SK-N-MC (cell line): ENCODE data around the gene KLRK1.
"Not testable (repeated sequence)": the region's sequence is repeated elsewhere in the genome, so short reads cannot be mapped to it uniquely, and the experiment has no call there.

Experiments used
- DNase-seq: peaks from one replicate; pipeline ENCODE4 v3.0.0-alpha.2; 2011; ENCODE audit warnings: low read depth, low spot score
- H3K27ac ChIP-seq: fragments of 200-600 bp; sonication (generic); 2 replicates; pipeline ENCODE4 v1.5.1; 2016; ENCODE audit warnings: mixed run types
- H3K36me3 ChIP-seq: fragments of 200-600 bp; sonication (generic); 2 replicates; pipeline ENCODE4 v1.6.1; 2017; ENCODE audit warnings: antibody characterized with exemption, low read length, mixed read lengths; ENCODE audit not compliant: insufficient read depth
- H3K4me3 ChIP-seq: fragments of 200-600 bp; sonication (generic); 2 replicates; pipeline ENCODE4 v1.5.1; 2016
- H3K9ac ChIP-seq: fragments of 200-600 bp; sonication (generic); 2 replicates; pipeline ENCODE4 v1.8.0; 2017; ENCODE audit warnings: mixed run types, mixed read lengths; ENCODE audit not compliant: insufficient read length
- H3K9me3 ChIP-seq: fragments of 200-600 bp; sonication (generic); 2 replicates; pipeline ENCODE4 v1.6.1; 2017; ENCODE audit warnings: low read depth, mild to moderate bottlenecking, antibody characterized with exemption, low read length, moderate library complexity, mixed read lengths
- EZH2 ChIP-seq: fragments of 200-600 bp; sonication (generic); IDR thresholded peaks from one replicate; pipeline ENCODE4 v1.6.1; 2017; ENCODE audit warnings: antibody characterized with exemption
- FOXP2 ChIP-seq: optimal IDR thresholded peaks from 2 replicates; pipeline ENCODE3; 2011; ENCODE audit warnings: mild to moderate bottlenecking, moderate library complexity; ENCODE audit not compliant: insufficient read depth; ENCODE audit errors: extremely low read length, control extremely low read depth
- POLR2AphosphoS5 ChIP-seq: IDR thresholded peaks from 2 replicates; pipeline ENCODE4 v1.6.1; 2012; ENCODE audit warnings: mild to moderate bottlenecking, low read depth, low read length, borderline replicate concordance

The KLRK1 gene

DNA sequence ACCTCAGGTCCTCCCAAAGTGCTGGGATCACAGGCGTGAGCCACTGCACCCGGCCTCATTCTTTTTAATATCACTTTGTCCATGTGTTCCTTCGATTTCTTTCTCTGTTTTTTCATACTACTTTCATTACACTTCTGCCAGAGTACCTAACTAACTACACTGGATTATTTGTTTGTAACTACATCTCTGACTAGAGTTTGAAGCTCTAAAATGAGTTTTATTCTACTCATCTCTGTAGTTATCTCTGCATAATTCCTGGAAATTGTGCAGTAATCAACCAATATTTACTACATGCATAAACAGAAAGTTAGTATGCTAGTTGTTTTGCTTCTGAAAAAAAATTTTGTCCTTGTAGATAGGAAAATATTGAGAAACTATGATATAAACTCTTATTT is 15.2 kb downstream of the KLRK1 start:
- H3K36me3 ChIP-seq, result no peaks in the 10 kb centered on the region
- no peak for DNase-seq
- H3K9me3 ChIP-seq, result no peaks in the 10 kb centered on the region
- H3K27ac ChIP-seq, result no peak overlapping the region
- no peak for TF ChIP-seq POLR2AphosphoS5
- no peak overlapping the region for H3K9ac ChIP-seq
- no peak overlapping the region for H3K4me3 ChIP-seq

DNA sequence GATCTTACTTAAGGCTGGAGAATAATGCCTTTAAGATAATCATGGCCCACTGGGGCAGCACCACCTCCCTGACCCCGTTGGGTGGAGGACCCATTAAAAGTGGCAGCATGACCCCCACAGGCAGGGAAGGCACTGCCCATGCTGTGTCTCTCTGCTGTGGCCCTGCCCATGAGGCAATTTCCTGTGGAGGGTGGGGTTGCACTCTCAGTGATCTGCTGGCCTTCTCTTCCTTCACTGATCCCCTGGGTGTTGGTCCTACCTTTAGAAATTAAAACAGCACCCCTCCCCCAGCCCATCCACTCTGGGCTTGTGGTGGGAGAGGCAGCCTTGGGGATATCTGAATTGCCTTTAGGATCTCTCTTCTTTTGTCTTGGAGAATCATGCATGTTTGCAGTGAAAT is 17.3 kb downstream of the KLRK1 start:
- no peaks in the 10 kb centered on the region for H3K9me3 ChIP-seq
- H3K27ac ChIP-seq, result no peak overlapping the region
- no peak for DNase-seq
- no peak overlapping the region for H3K4me3 ChIP-seq
- H3K9ac ChIP-seq, result no peak overlapping the region
- no peaks in the 10 kb centered on the region for H3K36me3 ChIP-seq
- TF ChIP-seq EZH2 (no peak), POLR2AphosphoS5 (no peak), FOXP2 (no peak)

DNA sequence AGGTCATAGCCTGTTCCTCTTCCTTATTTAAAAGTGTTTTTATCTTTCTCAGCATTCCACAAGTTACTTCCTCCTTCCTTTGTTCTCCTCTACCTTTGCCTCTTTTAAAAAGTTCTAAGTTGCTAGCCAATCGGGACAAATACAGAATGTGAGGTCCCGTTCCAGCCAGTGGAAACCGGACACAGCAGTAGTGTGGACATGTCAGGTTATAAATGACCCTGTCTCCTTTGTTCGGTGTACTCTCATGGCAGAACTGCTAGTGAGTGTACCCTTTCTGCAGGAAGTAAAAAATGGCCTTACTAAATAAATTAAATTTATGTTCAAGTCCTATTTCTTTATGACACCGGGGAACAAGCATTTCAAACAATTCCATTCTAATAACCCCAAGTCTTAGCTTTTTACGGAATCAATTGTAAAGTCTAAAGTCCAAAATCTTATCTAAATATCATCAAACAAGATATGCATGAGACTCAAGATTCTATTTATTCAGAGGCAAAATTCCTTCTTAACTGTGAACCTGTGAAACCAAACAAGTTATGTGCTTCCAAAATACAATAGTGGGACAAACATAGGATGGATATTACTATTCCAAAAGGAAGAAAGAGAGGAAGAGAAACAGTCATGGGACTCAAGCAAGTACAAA is 17.8 kb downstream of the KLRK1 start:
- H3K9ac ChIP-seq, H3K9me3 ChIP-seq, H3K27ac ChIP-seq, H3K4me3 ChIP-seq, H3K36me3 ChIP-seq, DNase-seq: not testable (repeated sequence)

DNA sequence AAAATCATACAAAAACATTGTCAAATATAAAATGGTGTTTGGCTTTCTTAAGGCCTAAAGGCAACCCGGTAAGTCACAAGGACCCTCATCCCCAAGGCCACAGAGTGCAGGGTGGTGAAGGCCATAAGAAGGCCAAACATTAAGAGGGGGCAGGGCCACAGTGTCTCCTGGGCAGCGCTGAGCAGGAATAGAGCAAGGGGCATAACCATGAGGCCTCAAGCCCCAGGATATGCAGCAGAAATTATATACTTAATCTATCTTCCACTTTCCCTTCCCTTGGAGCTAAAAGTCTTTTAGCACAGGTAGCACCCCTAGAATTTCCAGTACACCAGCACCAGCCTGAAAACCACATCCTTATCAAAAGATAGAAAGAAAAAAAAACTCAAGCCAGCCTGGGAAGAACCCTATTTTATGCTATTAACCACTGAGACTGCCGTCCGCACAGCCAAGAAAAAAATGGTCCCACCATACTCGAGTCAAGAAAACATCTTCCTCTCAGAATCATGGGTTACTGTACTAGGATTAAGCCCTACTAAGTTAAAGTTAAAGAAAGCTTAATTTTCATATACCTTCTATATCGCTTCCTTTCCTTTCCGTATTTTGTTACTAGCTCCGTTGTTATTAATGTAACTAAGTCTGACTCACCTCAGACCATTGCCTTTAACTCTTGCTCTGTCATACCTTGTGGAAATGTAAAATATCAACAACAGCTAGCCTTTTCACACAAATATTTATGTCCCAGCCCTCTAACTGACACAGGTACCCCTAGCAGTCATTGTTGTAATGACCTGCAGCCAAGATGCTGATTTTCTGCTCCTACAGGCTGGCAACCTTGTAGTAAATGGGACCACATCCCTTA is 20.1 kb downstream of the KLRK1 start:
- Histone ChIP-seq H3K36me3 (no peaks in the 10 kb centered on the region), H3K9me3 (no peaks in the 10 kb centered on the region), H3K27ac (no peak overlapping the region), H3K9ac (no peak overlapping the region), H3K4me3 (no peak overlapping the region)
- TF ChIP-seq EZH2 (no peak), POLR2AphosphoS5 (no peak), FOXP2 (no peak)
- no peak for DNase-seq

DNA sequence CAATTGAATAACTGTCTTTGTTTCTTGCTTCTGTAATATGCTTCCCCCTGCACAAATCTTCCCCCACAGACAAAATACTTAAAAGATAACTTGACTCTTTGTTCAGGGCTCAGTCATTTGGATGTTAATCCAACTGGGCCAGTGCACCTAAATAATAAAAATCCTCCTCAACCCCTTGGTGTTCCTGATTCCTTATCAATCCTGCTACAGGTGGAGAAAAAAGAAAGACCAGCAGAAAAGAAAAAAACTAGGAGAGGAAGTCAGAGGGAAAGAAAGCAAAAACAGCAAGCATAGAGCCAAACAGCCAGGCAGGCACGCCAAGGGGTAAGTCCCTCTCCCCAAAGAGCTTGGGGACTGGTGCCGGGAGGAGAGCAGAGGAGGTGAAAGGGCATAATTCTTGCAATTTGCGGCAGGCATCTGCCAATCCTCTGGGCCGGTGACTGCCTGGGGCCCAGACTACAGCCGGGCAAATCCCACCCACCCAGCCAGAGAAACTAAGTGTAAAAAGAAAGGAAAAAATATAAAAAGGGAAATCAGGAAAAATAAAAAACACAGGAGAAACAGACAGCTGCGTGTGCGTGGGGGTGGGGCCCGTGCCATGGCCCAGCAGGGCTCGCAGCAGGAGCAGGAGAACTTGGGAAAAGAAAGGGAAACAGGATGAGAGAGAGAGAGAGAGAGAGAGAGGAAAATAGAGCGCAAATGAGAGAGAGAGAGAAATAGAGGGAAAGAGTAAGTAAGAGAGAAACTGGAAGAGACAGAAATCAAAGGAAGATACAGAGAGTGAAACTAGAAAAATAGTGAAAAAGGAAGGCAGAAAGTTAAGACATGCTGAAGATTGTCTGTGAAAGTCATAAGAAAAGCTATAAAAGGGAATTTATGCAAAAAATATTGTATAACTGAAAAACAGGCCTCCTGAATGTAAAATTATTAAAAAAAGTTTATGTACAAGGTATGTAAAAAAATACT is 21.4 kb downstream of the KLRK1 start:
- DNase-seq, result no peak
- no peak overlapping the region for H3K27ac ChIP-seq
- TF ChIP-seq FOXP2 (no peak), POLR2AphosphoS5 (no peak), EZH2 (no peak)
- no peaks in the 10 kb centered on the region for H3K9me3 ChIP-seq
- no peaks in the 10 kb centered on the region for H3K36me3 ChIP-seq
- no peak overlapping the region for H3K9ac ChIP-seq
- H3K4me3 ChIP-seq, result no peak overlapping the region

DNA sequence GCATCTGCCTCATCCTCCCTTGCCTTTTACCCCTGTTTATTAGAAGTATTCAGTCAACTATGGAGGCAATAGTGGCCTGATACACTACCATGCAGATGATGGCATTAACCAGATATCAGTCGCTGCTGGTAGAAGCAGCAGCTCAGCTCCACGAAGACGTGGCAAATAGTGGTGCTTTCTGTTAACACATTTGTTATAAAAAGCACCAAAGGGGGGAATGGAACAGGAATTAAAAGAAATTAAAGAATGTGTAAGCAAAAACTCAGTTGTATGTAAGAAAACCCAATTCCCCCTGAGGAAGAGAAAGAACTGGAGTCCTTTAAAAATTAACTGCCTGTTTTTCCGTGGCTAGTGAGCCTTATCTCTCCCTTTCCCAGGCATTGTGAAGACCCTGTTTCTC is 22.1 kb downstream of the KLRK1 start:
- H3K4me3 ChIP-seq, H3K9me3 ChIP-seq, H3K36me3 ChIP-seq, DNase-seq, H3K9ac ChIP-seq, H3K27ac ChIP-seq: not testable (repeated sequence)

DNA sequence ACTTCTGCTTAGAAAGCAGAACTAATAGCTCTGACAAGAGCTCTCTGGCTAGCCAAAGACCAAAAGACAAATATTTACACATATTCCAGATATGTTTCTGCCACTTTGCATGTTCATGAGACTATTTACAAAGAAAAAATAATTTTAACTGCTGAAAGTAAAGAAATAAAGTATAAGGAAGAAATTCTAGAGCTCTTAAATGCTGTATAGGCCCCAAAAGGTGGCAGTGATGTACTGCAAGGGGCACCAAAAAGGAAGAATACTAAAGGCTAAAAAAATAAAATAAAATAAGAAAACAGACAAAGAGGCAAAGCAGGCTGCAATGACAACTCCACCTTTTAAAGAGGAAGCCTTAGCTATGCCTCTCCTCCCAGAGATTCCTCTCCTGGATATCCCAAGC is 23.0 kb downstream of the KLRK1 start:
- DNase-seq, result no peak
- no peaks in the 10 kb centered on the region for H3K36me3 ChIP-seq
- H3K27ac ChIP-seq, result no peak overlapping the region
- no peak for TF ChIP-seq EZH2
- H3K4me3 ChIP-seq, result no peak overlapping the region
- H3K9me3 ChIP-seq, result no peaks in the 10 kb centered on the region
- no peak overlapping the region for H3K9ac ChIP-seq

DNA sequence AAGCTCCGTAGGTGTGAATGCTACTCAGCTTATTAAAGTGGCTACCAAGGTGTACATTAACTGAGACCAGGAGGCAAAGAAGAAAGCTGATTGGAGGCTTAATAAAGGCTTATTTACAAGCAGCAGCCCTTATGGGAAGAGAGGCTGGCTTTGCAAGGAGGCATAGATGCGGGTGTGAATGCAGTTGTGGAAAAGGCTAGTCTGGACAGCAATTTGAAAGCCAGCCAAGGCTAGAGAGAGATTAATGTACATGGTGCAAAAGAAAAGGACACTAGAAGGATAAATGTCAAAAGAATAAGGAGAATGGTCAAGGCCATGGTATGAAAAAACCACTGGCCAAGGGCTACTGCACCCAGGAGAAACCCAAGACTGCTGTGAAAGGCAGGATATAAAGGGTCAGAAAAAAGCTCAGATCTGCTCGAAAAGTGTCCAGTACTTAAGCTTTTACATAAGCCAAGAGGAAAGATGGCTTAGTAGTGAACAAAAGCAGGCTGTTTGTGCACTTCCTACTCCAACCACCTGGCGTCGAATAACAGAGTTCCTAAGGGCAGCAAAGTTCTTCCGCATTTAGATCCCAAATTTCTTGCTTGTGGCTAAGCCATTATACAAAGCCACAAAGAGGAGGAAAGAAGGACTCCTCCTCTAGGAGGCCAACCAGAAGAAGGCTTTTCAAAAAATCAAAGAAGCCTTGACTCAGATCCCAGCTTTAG is 24.0 kb downstream of the KLRK1 start:
- TF ChIP-seq POLR2AphosphoS5 (no peak), FOXP2 (no peak), EZH2 (no peak)
- Histone ChIP-seq H3K4me3 (peak overlapping the region; percentile 84), H3K36me3 (no peaks in the 10 kb centered on the region), H3K9me3 (no peaks in the 10 kb centered on the region), H3K27ac (peak overlapping the region; percentile 79; the same call in 1 of the 2 replicates), H3K9ac (no peak overlapping the region)
- no peak for DNase-seq
